Hepatocyte (in vitro differentiated cells): Measurements from ENCODE around the gene C2orf68.

ENCODE experiments used
- CTCF ChIP-seq: fragments of 200-600 bp; sonication (generic); IDR thresholded peaks from 2 replicates; pipeline ENCODE4 v1.5.1; 2016; ENCODE audit warnings: antibody characterized with exemption, mild to moderate bottlenecking; ENCODE audit not compliant: poor library complexity
- EZH2 ChIP-seq: fragments of 200-600 bp; sonication (generic); IDR thresholded peaks from 2 replicates; pipeline ENCODE4 v1.6.1; 2016; ENCODE audit warnings: antibody characterized with exemption, mild to moderate bottlenecking, borderline replicate concordance
- EZH2phosphoT487 ChIP-seq: fragments of 200-600 bp; sonication (generic); IDR thresholded peaks from one replicate; pipeline ENCODE4 v1.6.1; 2018; ENCODE audit warnings: antibody characterized with exemption, mild to moderate bottlenecking, low read depth, moderate library complexity; ENCODE audit not compliant: unreplicated experiment, severe bottlenecking

- TF ChIP-seq EZH2 = no peak
- no peak for TF ChIP-seq CTCF
- no peak for TF ChIP-seq EZH2phosphoT487
Observed at GRCh38 chr2:85597241-85597640, 14.6 kb downstream of the C2orf68 start.
